ENCODE measurements around the gene NOCT.

DNA sequence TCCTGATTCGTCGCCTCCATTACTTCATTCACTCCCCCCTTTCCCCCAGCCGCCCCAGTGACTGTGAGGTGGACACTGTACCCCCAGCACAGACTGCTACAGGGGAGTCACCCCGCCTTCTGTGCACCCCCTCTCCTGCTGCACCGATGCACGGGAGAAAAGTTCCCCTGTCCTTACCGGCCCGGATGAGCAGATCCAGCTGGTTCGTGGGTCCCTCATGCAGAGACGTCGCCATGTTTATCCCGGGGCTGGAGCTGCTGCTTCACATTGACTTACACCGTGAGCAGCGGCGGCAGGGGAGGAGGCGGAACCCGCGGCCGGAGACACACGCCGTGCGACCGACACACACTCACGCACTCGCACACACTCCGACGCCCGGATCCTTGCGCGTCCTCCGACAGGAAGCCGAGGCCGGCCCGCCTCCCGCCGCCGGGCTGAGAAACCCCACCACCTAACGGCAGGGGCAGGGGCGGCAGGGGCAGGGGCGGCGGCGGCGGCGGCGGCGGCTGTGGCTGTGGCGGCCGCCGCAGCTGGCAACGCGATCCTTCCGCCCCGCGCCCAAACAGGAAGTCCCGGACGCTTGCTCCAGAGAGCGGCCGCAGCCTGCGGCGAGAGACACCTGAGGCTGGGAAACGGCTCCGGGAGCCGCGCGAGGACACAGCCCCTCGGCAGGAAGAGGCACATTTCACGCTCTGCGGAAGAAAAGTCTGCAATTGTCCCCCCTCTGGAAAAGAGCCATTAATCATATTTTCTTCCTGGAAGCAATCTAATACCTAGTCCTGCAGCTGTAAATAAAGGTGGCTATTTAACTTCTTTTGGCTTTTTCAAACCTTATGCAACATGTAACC is 68.6 kb downstream of the NOCT start:
- TF ChIP-seq, protein P1, sequence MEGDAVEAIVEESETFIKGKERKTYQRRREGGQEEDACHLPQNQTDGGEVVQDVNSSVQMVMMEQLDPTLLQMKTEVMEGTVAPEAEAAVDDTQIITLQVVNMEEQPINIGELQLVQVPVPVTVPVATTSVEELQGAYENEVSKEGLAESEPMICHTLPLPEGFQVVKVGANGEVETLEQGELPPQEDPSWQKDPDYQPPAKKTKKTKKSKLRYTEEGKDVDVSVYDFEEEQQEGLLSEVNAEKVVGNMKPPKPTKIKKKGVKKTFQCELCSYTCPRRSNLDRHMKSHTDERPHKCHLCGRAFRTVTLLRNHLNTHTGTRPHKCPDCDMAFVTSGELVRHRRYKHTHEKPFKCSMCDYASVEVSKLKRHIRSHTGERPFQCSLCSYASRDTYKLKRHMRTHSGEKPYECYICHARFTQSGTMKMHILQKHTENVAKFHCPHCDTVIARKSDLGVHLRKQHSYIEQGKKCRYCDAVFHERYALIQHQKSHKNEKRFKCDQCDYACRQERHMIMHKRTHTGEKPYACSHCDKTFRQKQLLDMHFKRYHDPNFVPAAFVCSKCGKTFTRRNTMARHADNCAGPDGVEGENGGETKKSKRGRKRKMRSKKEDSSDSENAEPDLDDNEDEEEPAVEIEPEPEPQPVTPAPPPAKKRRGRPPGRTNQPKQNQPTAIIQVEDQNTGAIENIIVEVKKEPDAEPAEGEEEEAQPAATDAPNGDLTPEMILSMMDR (IDR thresholded peaks at IDR 0.05) = peak; percentile 47
- TF ChIP-seq EZH2 (IDR thresholded peaks at IDR 0.05) (no peak), EZH2phosphoT487 (IDR thresholded peaks at IDR 0.05) (no peak)
